GM12878 (cell line): Measurements from ENCODE around the gene IFIT1. TPM values are rescaled to one million over a fixed set of nuclear protein-coding genes. Genes with fewer than 3 reads are reported as not detected.

Experiments
- ATAC-seq: fragments of 200-7000 bp; cut with Tn5 transposase; 3 replicates; pipeline ENCODE4 v1.9.1; 2020; ENCODE audit warnings: mild to moderate bottlenecking, moderate library complexity
- BruUV-seq: library from RNA; stranded (reverse); fragments of 400-500 nt; replicated peaks from 2 replicates; lab custom pipeline; 2021; lab: Mats Ljungman, UMichigan
- CTCF ChIA-PET: fragments of 300-600 bp; sonication (Branson Sonifier 250); formaldehyde crosslinking; extraction: SDS; loops from one replicate; lab custom pipeline; 2021; ENCODE audit warnings: inconsistent platforms; lab: Yijun Ruan, JAX
- POLR2A ChIA-PET: fragments of 350-600 bp; formaldehyde crosslinking; extraction: SDS; loops from one replicate; lab custom pipeline; 2021; ENCODE audit warnings: inconsistent platforms; lab: Charles Lee
- RAD21 ChIA-PET: fragments of 300-600 bp; sonication (Branson Sonifier 250); formaldehyde crosslinking; loops from one replicate; lab custom pipeline; 2023; ENCODE audit warnings: antibody characterized with exemption; ENCODE audit not compliant: unreplicated experiment; lab: Charles Lee
- SMC1A ChIA-PET: fragments of 300-600 bp; sonication (Branson Sonifier 250); formaldehyde crosslinking; loops from one replicate; lab custom pipeline; 2023; ENCODE audit not compliant: unreplicated experiment, uncharacterized antibody; lab: Charles Lee
- DNase-seq: peaks from one replicate; pipeline ENCODE4 v3.0.0-alpha.2; 2011; ENCODE audit warnings: low read depth, low spot score
- FAIRE-seq: peaks from 3 replicates; lab custom pipeline; 2011; peaks lifted over from hg19 to GRCh38; lab: Jason Lieb, UNC
- H2AFZ ChIP-seq: 2 replicates; pipeline ENCODE4 v1.6.0; 2011; ENCODE audit warnings: low read depth, low read length, control low read depth; ENCODE audit not compliant: control insufficient read depth
- H3K27ac ChIP-seq: 2 replicates; pipeline ENCODE4 v1.5.1; 2011; ENCODE audit warnings: control low read depth; ENCODE audit not compliant: control insufficient read depth, insufficient read depth
- H3K27me3 ChIP-seq, 2 experiments: replicated peaks in 1 of 2; 2 replicates each; pipeline versions ENCODE4 v1.6.0 to v1.6.1; 2011; ENCODE audit warnings: low read length in 1 of 2; ENCODE audit not compliant: control insufficient read depth in 2 of 2, insufficient read depth in 2 of 2
- H3K36me3 ChIP-seq, 2 experiments: 2 replicates each; pipeline ENCODE4 v1.5.1; 2011; ENCODE audit warnings: low read length in 1 of 2; ENCODE audit not compliant: control insufficient read depth in 2 of 2, insufficient read depth in 2 of 2
- H3K4me1 ChIP-seq: 2 replicates; pipeline ENCODE4 v1.6.1; 2011; ENCODE audit warnings: mild to moderate bottlenecking, low read length, moderate library complexity, mixed read lengths; ENCODE audit not compliant: control insufficient read depth, insufficient read depth
- H3K4me2 ChIP-seq: 2 replicates; pipeline ENCODE4 v1.6.0; 2011; ENCODE audit warnings: control low read depth; ENCODE audit not compliant: control insufficient read depth, insufficient read depth
- H3K4me3 ChIP-seq: fragments of 200-600 bp; sonication (generic); 2 replicates; pipeline ENCODE4 v1.5.1; 2016
- H3K79me2 ChIP-seq: 2 replicates; pipeline ENCODE4 v1.6.0; 2011; ENCODE audit warnings: low read length; ENCODE audit not compliant: control insufficient read depth, insufficient read depth
- H3K9ac ChIP-seq: 2 replicates; pipeline ENCODE4 v1.8.0; 2011; ENCODE audit warnings: low read length, control low read depth, mixed read lengths; ENCODE audit not compliant: control insufficient read depth, insufficient read depth
- H3K9me3 ChIP-seq: replicated peaks from 3 replicates; pipeline ENCODE4 v1.5.1; 2011; ENCODE audit warnings: mild to moderate bottlenecking, low read length; ENCODE audit not compliant: control insufficient read depth, insufficient read depth
- H4K20me1 ChIP-seq: 2 replicates; pipeline ENCODE4 v1.6.0; 2011; ENCODE audit not compliant: control insufficient read depth, insufficient read depth
- CTCF ChIP-seq, 3 experiments: IDR thresholded peaks in 2 of 3; conservative IDR thresholded peaks in 1 of 3; 2 replicates each; pipeline ENCODE4 v1.5.1; 2011; ENCODE audit warnings: low read depth in 3 of 3, low read length in 3 of 3, mild to moderate bottlenecking in 3 of 3, control low read depth in 2 of 3, moderate library complexity in 2 of 3, inconsistent platforms in 1 of 3, mixed read lengths in 1 of 3; ENCODE audit not compliant: control insufficient read depth in 2 of 3, insufficient read depth in 1 of 3; ENCODE audit errors: extremely low read depth in 1 of 3
- FOXM1 ChIP-seq: IDR thresholded peaks from 2 replicates; pipeline ENCODE4 v1.6.1; 2012; ENCODE audit warnings: low read depth, mild to moderate bottlenecking, inconsistent platforms, low read length, moderate library complexity
- IRF5 ChIP-seq: fragments of 450-650 bp; IDR thresholded peaks from 2 replicates; pipeline ENCODE4 v1.6.1; 2017; ENCODE audit warnings: borderline replicate concordance
- KAT2A ChIP-seq: conservative IDR thresholded peaks from 2 replicates; pipeline ENCODE4 v1.6.1; 2011; ENCODE audit warnings: low read depth, low read length; ENCODE audit not compliant: control insufficient read depth
- MEF2B ChIP-seq: fragments of 450-650 bp; IDR thresholded peaks from 2 replicates; pipeline ENCODE4 v1.6.1; 2018; ENCODE audit warnings: mild to moderate bottlenecking, moderate library complexity; ENCODE audit not compliant: partially characterized antibody, poor library complexity, severe bottlenecking
- NFYB ChIP-seq: IDR thresholded peaks from 2 replicates; pipeline ENCODE4 v1.6.1; 2011; ENCODE audit warnings: low read depth, mild to moderate bottlenecking, low read length, improper control_type of control experiment, moderate library complexity; ENCODE audit not compliant: insufficient read depth
- POU2F2 ChIP-seq: IDR thresholded peaks from 3 replicates; pipeline ENCODE4 v1.6.1; 2011; ENCODE audit warnings: low read depth, mild to moderate bottlenecking, low read length, borderline replicate concordance
- RAD21 ChIP-seq: IDR thresholded peaks from 2 replicates; pipeline ENCODE4 v1.6.1; 2011; ENCODE audit warnings: mild to moderate bottlenecking, low read depth, low read length, moderate library complexity; ENCODE audit not compliant: insufficient read depth
- SIX5 ChIP-seq: IDR thresholded peaks from 2 replicates; pipeline ENCODE4 v1.6.1; 2011; ENCODE audit warnings: mild to moderate bottlenecking, low read depth, low read length, moderate library complexity; ENCODE audit not compliant: severe bottlenecking
- SMC3 ChIP-seq: IDR thresholded peaks from 2 replicates; pipeline ENCODE4 v1.6.1; 2011; ENCODE audit warnings: low read length, improper control_type of control experiment, borderline replicate concordance
- WRNIP1 ChIP-seq: IDR thresholded peaks from 2 replicates; pipeline ENCODE4 v1.6.1; 2011; ENCODE audit warnings: low read depth, low read length, improper control_type of control experiment, borderline replicate concordance
- ZNF24 ChIP-seq: fragments of 450-650 bp; IDR thresholded peaks from 2 replicates; pipeline ENCODE4 v1.6.1; 2017; ENCODE audit warnings: antibody characterized with exemption, mild to moderate bottlenecking
- ZNF592 ChIP-seq: fragments of 450-650 bp; IDR thresholded peaks from 2 replicates; pipeline ENCODE4 v1.6.1; 2017; ENCODE audit warnings: mild to moderate bottlenecking, moderate library complexity
- WGBS: methylation state at CpG from one replicate; pipeline ENCODE4 v1.1.6; 2016; ENCODE audit warnings: low lambda C conversion rate; ENCODE audit not compliant: insufficient replicate concordance, insufficient coverage; ENCODE audit errors: missing lambda C conversion rate; 5-methylcytosine and 5-hydroxymethylcytosine counted together
- in situ Hi-C: fragments of 300-500 bp; cut with MboI; formaldehyde crosslinking; loops from 9 replicates; pipeline ENCODE4 v1.14.3; 2018; ENCODE audit warnings: mixed read lengths
- intact Hi-C: fragments of 100-400 bp; cut with micrococcal nuclease; formaldehyde crosslinking; loops from one replicate; pipeline ENCODE4 v1.14.2; 2022; ENCODE audit not compliant: unreplicated experiment
- polyA plus RNA-seq, 11 experiments: library from polyadenylated mRNA; depleted of rRNA in 4 of 11; unstranded in 6 of 11; stranded (reverse) in 5 of 11; fragments of >200 nt; fragmentation: Nextera tagmentation in 4 of 11; fragmentation: Illumina TruSeq in 1 of 11; extraction: Ambion mirVana in 4 of 11; extraction: Trizol in 1 of 11; gene quantifications; 1 replicate in 1 of 11; 2 replicates in 10 of 11; pipeline versions ENCODE4 v1.2.1 to v1.2.3, GENCODE V29; 2011 to 2016; ENCODE audit warnings: inconsistent platforms in 2 of 11, missing spikeins in 2 of 11, low read depth in 1 of 11
- total RNA-seq, 4 experiments: library from RNA; depleted of rRNA in 3 of 4; stranded (reverse); fragments of >200 nt in 3 of 4; fragmentation: Illumina TruSeq in 1 of 4; extraction: Trizol in 1 of 4; gene quantifications; 2 replicates each; pipeline versions ENCODE4 v1.2.1 to v1.2.3, GENCODE V29; 2013 to 2021

IFIT1 gene
- total and polyA plus RNA-seq, 10 of the 15 experiments (the other 5 are each of a cell fraction or from before 2014, with no cell fraction given): 13.9 to 37.2 (median 22.3) TPM

- TF ChIP-seq IRF5: no peak
- no peak for TF ChIP-seq KAT2A
- TF ChIP-seq ZNF24: no peak
- TF ChIP-seq POU2F2: no peak
- TF ChIP-seq, all 136 proteins: peak for 0
Measured at GRCh38 chr10:89388806-89389205, 3.6 kb upstream of the IFIT1 start (continued).

GRCh38 chr10:89389254-89389653 is 3.2 kb upstream of the IFIT1 start:
- RAD21 ChIA-PET: interaction anchor here (1.0 to 2.3 kb wide), 9 partner anchors 20 to 173 kb away, joined by 3 to 16 read pairs (median 4); partner anchors contain the start of gene IFIT5
- SMC1A ChIA-PET: interaction anchor here (0.6 to 2.8 kb wide), 18 partner anchors 15 to 456 kb away, joined by 3 to 32 read pairs (median 4); no protein-coding TSS in a partner anchor
- intact Hi-C loops (loop anchor here (1.0 kb wide), 1 partner anchor 172 kb away; no protein-coding TSS in a partner anchor), in situ Hi-C loops (no loop called here)
- Histone ChIP-seq H3K79me2 (peaks cover 15% of the 10 kb centered on the region), H3K9ac (no peak overlapping the region), H3K36me3 (no peaks in the 10 kb centered on the region), H3K4me3 (no peak overlapping the region), H3K27ac (no peak overlapping the region), H3K4me2 (no peak overlapping the region), H2AFZ (no peak overlapping the region), H3K9me3 (no peaks in the 10 kb centered on the region), H3K27me3 (no peaks in the 10 kb centered on the region), H3K4me1 (peaks cover 3% of the 10 kb centered on the region), H4K20me1 (no peaks in the 10 kb centered on the region)
- ATAC-seq (peak; percentile 54), FAIRE-seq (no peak), DNase-seq (no peak)
- POLR2A ChIA-PET: no interaction called here
- CTCF ChIA-PET: interaction anchor here (0.7 to 8.5 kb wide), 11 partner anchors 11 to 176 kb away, joined by 3 to 97 read pairs (median 4); no protein-coding TSS in a partner anchor
- WGBS: 3% methylated on average over 1 of the region's 1 CpG
- BruUV-seq: no TSS peak
- TF ChIP-seq CTCF (IDR thresholded peaks at IDR 0.05 in 2 of 3, conservative IDR thresholded peaks at IDR 0.05 in 1 of 3; ENCODE audit: control insufficient read depth in 2 of 3, extremely low read depth in 1 of 3, insufficient read depth in 1 of 3, low read depth in 3 of 3, low read length in 3 of 3) (peak; percentile 29 to 64 (median 31); a peak in 4 of 6 replicates), SIX5 (no peak), MEF2B (no peak), WRNIP1 (no peak), RAD21 (peak; percentile 78), NFYB (no peak), SMC3 (peak; percentile 73; the same call in 1 of the 2 replicates), FOXM1 (no peak), ZNF592 (0 out of 2 replicates have a peak, but pooled peaks have one; percentile 12)
